Measurements from ENCODE around the gene STBD1.
A peak's percentile ranks its signal among the peaks of the same experiment; 100 is the strongest.
"Not testable (repeated sequence)": the region's sequence is repeated elsewhere in the genome, so short reads cannot be mapped to it uniquely, and the experiment has no call there.

STBD1 gene

DNA sequence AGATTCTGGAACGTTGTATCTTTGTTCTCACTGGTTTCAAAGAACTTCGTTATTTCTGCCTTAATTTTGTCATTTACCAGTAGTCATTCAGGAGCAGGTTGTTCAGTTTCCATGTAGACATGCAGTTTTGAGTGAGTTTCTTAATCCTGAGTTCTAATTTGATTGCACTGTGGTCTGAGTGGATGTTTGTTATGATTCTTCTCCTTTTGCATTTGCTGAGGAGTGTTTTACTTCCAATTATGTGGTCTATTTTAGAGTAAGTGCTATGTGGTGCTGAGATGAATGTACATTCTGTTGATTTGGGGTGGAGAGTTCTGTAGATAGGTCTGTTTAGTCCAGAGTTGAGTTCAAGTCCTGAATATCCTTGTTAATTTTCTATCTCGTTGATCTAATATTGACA is 18.7 kb upstream of the STBD1 start:
- not testable (repeated sequence) for DNase-seq

DNA sequence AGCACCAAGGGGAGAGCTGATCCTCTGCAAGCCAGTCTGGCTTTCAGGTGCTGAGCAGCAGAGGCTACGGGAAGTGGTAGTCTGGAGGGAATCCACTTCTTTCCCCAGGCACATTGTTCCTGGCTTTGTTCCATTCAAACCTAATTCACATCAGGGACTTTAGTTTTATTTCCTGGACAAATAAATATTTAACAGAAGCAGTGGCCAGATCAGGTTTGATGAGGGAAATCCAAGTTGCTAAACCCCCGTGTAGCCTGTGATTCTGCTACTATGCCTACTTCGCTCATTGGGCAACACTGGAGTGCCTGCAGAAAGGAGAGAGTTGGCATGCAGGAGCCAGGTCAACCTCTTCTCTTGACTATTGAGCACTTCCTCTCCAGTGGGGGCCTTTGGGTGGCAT is 13.8 kb upstream of the STBD1 start:
- no peak for DNase-seq

DNA sequence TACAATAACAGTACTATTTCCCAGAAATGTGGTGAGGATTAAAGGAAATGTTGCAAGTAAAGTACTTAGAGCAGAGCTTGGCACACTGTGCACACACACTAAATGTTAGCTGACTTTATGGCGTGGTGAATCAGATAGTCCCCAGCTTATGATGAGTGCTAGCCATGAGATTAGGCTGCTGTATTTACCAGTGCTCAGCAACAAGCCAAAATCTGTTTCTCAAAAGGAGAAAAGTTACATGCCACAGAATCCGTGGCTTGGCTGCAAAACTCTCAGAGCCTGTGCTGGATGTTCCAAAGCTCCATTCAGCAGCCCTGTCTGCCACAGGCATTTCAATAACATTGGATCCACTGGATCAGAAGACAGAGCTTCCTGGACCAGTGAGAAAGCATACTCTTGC is 12.8 kb upstream of the STBD1 start:
- no peak for DNase-seq

DNA sequence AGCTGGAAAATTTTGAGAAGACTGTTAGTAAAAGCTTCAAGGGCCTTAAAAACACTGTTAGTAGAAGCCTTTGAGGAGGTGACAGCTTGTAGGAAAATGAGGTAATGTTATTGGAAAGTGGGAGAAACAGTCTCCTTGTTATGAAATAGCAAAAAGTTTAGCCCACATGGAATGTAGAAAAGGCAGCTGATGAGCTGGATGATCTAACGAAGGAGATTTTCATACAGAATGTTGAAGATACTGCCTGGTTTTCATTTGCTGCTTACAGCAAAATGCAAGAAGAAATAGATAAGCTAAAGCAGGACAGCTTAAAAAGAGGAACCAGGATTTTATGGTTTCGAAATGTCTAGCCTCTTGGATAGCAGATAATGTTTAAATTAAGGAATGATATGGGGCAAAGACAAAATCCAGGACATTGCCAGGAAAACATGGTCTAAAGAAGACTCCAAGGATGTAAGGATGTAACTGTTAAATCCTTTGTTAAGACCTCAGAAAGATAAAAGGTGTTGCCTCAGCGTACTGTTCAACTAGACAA is 10.2 kb upstream of the STBD1 start:
- no peak for DNase-seq

DNA sequence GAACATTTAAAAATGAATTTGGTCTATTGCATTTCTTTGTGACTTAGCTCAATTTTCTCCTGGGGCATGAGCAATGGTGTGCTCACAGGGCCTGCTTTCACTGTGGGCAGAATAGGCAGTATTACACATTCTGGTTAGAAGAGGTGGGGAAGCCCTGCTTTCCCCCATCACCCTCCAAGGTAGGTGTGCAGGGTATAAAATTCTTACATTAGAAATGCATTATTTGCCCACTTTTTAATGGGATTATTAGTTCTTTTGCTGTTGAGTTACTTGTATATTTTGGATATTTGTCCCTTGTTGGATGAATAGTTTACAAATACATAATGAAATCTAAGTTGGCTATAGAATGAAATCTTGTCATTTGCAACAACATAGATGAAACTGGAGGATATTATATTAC is 8.3 kb upstream of the STBD1 start:
- no peak for DNase-seq

DNA sequence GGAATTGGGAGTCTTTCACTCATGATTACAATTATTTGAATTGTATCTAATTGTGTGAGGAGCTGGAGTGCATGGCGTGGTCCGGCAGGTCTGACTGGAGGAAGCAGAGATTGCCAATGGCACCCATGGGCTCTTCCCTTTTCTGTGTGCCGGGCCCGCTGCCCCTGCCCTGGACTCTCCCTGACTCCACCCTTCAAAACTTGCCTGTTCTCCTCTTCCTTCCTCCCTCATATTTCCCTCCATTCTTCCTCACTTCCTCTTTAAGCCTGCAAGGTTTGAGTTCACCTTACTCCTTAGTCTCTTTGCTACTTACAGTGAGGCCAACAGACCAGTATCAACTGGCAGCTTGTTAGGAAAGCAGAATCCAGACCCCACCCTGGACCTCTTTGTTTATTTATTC is 6.5 kb upstream of the STBD1 start:
- DNase-seq, result no peak

DNA sequence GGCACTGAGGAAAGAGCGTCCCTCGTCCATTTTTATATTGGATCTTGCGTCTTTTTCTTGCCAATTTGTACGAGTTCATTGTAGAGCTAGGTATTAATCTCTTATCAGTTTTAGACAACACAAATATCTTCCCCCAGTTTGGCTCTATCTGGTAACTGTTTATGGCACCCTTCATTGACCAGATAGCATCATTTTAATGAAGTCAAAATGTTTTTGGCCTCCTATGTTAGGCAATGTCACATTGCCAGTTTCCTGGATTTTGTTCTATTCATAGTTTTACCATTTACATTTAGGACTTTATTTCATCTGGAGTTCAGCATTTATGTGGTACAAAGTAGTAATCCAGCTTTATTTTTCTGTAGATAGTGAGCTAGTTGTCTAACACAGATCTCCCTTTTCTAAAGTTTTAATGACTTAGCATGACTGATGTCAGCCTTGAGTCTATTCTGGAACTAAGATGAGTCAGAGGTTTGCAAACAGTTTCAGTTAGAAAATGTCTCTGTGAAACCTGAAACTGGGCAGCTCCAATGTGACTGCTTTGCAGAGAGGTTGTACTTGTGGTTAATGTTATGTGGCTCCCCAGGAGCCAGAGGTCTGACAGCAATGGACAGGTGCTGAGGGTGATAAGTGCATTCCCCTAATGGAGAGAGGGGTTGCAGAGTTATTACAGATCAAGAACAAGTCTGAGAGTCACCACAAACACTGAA is 5.3 kb upstream of the STBD1 start:
- DNase-seq, result peak; percentile 67

DNA sequence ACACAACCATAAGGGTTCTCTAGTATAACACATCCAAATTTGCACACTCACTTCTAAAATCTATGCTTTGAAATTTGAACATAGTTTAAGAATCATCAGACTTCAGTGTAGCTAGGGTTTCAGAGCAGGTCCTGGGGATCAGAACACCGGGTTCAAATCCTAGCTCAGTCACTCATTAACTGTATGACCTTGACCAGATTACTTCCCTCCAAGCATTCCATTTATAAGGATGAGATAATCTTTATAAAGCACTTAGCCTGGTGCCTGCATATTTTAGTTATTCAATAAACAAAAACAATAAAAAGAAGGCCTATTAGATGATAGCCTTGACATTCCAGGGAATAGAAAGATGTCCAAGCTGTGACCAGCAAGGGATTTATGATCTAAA is 4.8 kb upstream of the STBD1 start:
- no peak for DNase-seq

DNA sequence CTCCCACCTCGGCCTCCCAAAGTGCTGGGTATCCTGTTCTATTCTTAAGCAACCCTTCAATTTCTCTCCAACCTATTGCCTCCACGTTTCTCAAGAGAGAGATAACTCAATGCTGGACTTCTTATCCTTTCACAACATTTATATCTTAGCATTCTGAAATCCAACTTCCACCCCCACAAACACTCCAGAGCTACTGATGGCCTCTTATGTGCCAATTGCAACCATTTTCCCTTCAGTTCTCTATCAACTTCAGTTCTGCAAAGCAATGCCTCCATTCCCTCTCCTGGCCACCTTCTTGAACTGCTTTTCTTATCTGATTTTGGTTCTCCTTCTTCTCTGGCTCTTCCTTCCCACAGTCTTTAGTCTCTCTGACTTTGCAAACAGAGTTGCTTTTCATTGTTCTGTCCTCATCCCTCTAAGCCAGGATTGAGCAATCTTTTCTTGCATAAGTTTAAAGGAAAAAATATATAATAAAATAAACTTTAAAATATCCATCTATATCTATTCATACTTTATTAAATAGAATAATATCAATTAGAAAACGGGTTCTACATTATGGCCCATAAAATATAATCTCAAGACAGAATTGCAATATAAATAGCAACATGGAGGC is 3.6 kb upstream of the STBD1 start:
- DNase-seq, result no peak

DNA sequence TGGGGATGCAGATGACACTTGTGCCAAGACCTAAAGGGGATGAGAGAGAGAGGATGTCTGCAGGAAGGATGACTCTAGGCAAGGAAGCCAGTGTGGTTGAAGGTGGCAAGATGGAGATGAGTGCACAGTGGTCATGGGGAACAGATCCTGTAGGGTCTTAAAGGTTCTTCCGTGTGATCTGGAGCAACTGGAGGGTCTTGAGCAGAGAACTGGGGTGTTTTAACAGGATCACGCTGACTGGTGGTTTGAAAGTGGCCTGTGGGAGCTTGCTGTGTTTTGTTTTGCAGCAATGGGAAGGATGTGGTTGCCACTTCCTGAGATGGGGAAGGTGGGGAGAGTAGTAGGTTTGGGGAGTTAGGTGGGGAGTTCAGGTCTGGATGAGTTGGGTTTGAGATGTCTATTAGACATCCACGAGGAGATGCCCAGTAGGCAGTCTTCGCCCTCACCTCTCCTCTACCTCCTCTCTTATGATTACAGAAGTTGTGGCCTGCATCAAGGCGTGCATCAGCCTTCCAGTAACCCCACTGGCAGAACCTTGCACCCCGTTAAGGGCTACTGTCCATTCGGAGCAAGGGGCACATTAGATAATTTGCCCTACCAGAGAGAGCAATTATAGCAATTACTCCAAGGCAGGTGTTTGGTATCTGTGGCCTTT is 1.4 kb upstream of the STBD1 start:
- no peak for DNase-seq

DNA sequence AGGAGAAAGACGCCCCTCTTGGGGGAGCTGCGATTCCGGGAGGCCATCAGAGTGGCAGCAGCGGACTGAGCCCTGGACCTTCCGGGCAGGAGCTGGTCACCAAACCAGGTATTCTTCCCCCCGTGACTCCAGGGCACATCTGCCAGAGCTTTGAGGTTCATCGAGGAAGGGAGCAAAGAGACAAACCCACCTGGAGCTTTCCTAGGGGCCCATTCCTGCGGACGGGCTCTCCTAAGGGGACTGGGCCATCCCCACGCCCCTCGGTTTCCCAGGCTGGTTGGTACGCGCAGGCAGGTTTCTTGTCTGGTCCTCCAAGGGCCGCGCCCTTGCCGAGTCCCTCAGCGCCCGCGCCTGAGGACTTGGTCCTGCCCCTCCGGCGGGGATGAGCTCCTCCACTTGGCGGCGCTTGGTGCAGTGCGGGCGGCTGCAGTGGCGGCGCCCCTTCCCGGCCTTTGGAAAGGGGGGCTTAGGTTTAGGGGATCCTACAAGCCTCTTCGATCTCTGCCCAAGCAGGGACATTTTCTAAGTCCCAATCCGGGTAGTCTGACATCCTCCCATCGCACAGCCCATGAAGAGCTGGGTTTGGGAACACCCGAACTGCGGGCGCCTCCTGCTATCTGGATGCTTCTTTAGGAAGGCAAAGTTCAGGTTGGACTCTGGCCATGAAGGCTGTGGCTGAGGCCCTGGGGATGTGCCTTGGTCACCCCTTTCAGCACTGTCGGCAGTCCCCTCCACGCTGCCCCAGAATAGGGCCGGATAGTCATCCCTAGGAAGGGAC is 538 bp downstream of the STBD1 start:
- DNase-seq, result peak; percentile 18

DNA sequence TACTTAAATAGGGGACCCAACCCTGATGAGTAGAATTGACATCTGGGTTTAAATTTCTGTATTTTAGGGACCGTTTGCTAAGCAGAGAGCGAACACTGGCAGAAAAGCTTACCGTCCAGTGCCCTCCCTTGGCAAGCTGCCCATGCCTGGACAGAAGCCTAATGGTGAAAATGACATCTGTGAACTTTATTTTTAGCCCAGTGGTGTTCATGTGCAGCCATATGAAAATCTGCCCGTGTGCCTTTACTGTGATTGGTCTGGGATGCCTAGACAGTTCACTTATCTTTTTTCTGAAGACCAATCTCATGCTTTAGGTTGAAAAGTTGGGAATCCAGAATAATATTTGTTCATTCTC is 1.1 kb downstream of the STBD1 start:
- DNase-seq, result no peak

DNA sequence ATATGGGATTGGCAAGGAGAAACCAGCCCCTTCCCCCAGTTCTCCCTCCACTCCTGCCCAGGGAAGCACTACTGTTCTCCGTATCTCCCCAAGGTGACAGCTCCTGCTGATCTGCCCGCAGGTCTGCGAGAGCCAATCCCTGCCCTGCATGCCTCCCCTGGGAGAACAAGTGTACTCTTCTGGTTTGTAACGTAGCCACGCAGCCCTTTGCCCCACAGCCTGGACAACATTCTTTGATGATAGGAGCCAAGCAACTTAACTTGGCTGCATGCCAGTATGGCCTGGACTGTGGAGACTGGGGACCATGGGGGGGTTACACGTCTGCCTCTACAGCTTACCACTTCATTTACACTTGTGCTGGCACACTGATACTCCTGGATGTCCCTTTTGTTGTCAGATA is 2.0 kb downstream of the STBD1 start:
- no peak for DNase-seq

DNA sequence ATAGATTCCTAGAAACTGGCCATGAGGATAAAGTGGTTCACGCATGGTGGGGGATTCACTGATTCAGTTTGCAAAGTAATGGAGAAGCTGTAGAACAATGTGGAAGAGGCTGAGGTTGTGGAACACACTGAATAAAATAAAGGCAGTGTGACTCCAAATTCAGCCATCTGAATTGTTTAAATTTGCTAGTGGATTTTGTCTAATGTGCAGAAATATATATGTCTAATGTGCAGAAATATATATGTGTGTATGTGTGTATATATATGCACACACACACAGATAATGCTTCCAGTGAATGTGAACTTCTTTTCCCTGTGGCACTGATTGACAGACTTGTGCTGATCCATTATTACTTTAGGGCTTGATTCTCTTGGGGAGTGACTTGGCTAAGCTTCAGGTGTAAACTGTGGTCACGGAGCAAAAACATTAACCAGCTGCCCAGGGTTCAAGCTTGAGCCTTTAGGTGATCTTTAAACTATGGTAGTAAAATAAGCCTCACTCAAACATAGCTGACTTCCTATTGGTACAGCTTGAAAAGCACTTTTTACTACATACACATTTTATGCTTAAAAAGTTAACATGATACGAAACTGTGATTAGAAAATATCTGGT is 3.5 kb downstream of the STBD1 start:
- no peak for DNase-seq

DNA sequence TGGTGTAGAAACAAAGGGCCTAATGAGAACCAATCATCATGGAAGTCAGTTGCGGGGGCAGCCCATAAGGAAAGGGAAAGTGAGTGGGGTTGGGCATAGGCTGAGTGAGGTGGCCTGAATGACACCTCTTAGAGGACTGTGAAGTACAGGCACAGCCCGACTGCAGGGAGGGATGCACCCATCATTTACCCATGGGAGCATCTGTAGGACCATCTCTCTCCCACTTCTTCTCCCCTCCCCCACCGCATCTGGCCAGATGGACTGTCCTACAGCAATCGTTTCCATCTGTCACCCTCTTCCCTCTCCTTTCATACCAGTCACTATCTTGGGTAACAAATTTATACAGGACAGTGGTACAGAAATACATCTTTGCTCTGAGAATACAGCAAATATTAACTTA is 4.2 kb downstream of the STBD1 start:
- DNase-seq, result no peak

DNA sequence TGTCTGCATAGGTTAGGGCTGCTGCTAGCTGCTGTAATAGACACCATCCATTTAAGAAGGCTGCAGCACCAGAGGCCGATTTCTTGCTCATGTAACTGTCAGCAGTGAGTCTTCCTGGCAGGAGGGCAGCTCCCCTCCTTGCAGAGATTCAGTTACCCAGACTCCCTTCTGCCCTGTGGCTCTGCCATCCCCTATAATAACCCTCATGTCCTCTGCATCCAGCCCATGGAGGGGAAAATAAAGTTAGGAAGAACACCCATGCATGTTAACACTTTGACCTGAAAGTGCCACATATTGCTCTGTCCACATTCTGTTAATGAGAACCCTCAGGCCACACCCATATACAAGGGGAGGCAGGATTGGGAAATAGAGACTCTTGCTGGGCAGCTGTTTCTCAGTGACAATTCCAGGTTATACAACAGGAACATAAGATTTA is 5.4 kb downstream of the STBD1 start:
- DNase-seq, result no peak

DNA sequence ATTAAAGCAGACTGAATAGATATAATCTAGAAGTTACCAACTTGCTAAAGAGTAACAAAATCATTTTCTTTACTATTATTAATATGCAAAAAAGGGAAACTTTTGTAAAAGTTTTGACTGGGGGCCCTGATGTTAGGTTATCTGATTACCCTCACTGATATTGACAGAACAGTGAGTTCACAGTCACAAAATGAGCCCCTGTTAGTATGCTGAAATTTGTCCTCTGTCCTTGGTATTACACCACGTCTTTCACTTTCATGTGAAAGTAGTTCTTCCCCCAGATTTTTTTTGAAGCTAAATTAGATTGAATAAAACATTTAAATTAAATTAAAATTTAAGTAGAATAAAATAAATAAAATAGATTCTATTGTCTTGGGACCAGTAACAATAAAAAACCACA is 5.9 kb downstream of the STBD1 start:
- DNase-seq, result no peak

DNA sequence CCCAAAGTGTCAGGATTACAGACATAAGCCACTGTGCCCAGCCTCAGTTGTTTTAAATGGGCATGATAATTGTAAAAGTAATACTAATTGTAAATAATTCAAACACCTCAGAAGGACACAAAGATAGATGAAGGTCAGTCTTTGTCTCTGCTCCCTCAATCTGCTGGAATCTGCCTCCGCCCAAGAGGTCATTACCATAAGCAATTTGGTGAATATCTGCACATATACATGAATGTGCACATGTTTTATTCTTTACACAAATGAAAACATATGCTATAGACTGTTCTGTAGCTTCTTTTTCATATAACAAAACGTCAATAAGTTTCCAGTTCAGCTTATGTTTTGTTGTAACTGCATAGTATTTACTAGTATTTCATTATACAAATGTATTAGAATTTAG is 7.0 kb downstream of the STBD1 start:
- DNase-seq, result no peak

DNA sequence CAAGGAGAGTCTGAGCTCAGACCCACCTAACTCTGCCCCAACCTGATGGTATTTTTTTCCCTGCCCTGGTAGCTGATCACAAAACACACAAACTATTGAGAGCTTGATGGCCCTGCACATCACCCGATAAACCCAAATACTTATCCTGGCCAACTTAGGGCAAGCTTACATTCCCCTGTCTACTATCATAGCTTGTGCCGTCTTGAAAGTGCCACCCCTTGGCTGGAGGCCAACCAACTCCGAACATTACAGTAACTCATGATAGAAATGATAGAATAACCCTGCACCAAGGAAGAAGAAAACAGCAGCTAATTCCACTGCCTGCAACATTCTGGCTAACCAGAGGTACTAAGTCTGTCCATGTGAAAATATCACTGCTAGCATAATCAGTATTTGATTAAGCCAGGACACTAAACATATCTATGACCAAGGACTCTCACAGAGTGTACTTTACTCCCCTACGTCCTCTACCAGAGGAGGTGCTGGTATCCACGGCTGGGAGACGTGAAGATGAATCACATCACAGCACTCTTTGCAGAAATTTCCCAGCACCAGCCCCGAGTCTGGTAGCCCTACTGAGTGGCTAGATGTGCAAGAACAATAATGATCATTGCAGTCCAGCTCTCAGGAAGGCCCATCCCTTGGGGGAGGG is 8.9 kb downstream of the STBD1 start:
- DNase-seq, result no peak

DNA sequence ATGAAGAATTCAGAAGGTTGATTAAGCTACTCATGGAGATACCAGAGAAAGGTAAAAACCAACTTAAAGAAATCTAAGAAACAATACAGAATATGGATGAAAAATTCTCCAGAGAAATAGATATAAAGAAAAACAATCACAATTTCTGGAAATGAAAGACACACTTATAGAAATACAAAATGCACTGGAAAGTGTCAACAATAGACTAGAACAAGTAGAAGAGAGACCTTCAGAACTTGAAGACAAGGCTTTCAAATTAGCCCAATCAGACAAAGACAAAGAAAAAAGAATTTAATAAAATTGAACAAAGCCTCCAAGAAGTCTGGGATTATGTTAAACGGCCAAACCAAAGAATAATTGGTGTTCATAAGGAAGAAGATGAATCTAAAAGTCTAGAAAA is 9.6 kb downstream of the STBD1 start:
- no peak for DNase-seq

DNA sequence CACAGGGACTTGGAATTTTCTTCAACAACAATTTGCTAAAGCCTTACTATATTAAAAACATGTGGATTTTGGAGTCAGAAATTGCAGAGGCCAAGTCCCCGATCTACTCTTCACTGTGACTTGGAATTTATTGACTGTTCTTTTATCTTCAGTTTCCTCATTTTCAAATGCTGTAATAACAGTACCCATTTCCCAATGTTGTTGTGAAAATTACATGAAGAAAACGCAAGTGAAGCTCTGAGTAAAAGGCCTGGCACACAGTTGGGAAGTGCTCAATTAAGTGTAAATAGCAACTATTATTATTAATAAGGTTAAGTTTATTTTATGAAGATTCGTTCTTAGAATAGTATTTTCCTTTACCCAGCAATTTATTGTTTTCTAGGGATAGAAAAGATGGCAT is 15.7 kb downstream of the STBD1 start:
- DNase-seq, result no peak

DNA sequence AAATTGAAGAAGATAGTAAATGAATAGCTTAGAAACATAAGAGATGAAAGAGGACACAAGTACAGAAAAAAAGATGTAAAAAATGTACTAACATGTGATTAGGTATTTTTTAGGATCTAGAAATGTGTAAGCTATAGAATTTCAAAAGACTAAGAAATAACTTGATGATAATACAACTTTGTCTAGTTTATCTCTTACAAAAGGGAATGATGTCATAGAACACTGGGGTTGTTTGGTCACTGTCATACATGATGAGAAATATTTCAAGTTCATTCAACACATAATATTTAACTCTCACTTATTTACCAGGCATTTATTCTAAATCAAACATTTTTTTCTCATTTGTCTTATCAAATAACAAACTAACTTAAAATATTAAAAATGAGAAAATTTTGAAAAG is 18.5 kb downstream of the STBD1 start:
- no peak for DNase-seq

DNA sequence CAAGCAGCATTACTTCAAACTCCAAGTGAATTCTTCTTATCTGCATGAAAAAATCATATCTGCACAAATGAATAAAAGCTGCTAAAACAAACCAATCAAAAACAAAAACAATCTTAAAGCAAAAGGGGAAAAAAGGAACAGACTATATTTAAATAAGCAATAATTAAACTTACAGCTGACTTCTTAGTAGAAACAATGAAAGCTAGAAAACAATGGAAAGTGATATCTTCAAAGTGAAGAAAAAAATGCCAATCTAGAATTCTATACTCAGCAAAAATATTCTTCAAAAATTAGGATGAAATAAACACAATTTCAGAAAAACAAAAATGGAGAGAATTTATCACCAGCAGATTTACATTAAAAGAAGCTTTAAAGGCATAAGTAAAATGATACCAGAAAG is 20.0 kb downstream of the STBD1 start:
- no peak for DNase-seq

All from amniotic stem cell (primary cell).